HEK293 (cell line): Measurements from ENCODE around the gene RPS21.

Source experiments
- GLIS1 ChIP-seq: fragments of 450-650 bp; formaldehyde crosslinking; IDR thresholded peaks from 2 replicates; pipeline ENCODE4 v1.5.1; 2016; ENCODE audit warnings: missing biosample characterization, missing genetic modification characterization
- HOXA7 ChIP-seq: sonication (generic); formaldehyde crosslinking; IDR thresholded peaks from 2 replicates; pipeline ENCODE4 v1.8.1; 2022; ENCODE audit warnings: missing genetic modification reagents, borderline replicate concordance
- KLF1 ChIP-seq: fragments of 450-650 bp; formaldehyde crosslinking; IDR thresholded peaks from 2 replicates; pipeline ENCODE4 v1.5.1; 2016; ENCODE audit warnings: missing biosample characterization, missing genetic modification characterization
- MZF1 ChIP-seq: fragments of 450-650 bp; formaldehyde crosslinking; IDR thresholded peaks from 2 replicates; pipeline ENCODE4 v1.5.1; 2017; ENCODE audit warnings: missing biosample characterization, missing genetic modification characterization, borderline replicate concordance
- OSR2 ChIP-seq: fragments of 450-650 bp; formaldehyde crosslinking; IDR thresholded peaks from 2 replicates; pipeline ENCODE4 v1.5.1; 2016; ENCODE audit warnings: missing biosample characterization, missing genetic modification characterization
- SP3 ChIP-seq: fragments of 450-650 bp; formaldehyde crosslinking; IDR thresholded peaks from 2 replicates; pipeline ENCODE4 v1.5.1; 2016; ENCODE audit warnings: missing biosample characterization, missing genetic modification characterization
- TRIM28 ChIP-seq: IDR thresholded peaks from 2 replicates; pipeline ENCODE4 v1.6.1; 2011; ENCODE audit warnings: low read length, control low read depth, borderline replicate concordance
- YY2 ChIP-seq: fragments of 450-650 bp; formaldehyde crosslinking; IDR thresholded peaks from 2 replicates; pipeline ENCODE4 v1.5.1; 2016; ENCODE audit warnings: missing biosample characterization, missing genetic modification characterization
- ZBTB21 ChIP-seq: fragments of 450-650 bp; formaldehyde crosslinking; IDR thresholded peaks from 2 replicates; pipeline ENCODE4 v1.5.1; 2017; ENCODE audit warnings: missing biosample characterization, missing genetic modification characterization
- ZEB2 ChIP-seq: fragments of 450-650 bp; formaldehyde crosslinking; IDR thresholded peaks from 2 replicates; pipeline ENCODE4 v1.5.1; 2016; ENCODE audit warnings: missing biosample characterization, missing genetic modification characterization
- ZFP41 ChIP-seq: fragments of 450-650 bp; formaldehyde crosslinking; IDR thresholded peaks from 2 replicates; pipeline ENCODE4 v1.5.1; 2016; ENCODE audit warnings: missing biosample characterization, missing genetic modification characterization, borderline replicate concordance
- ZNF133 ChIP-seq: fragments of 450-650 bp; formaldehyde crosslinking; IDR thresholded peaks from 2 replicates; pipeline ENCODE4 v1.5.1; 2016; ENCODE audit warnings: missing biosample characterization, missing genetic modification characterization
- ZNF140 ChIP-seq: fragments of 450-650 bp; formaldehyde crosslinking; IDR thresholded peaks from 2 replicates; pipeline ENCODE4 v1.5.1; 2016; ENCODE audit warnings: missing biosample characterization, missing genetic modification characterization
- ZNF335 ChIP-seq: fragments of 450-650 bp; formaldehyde crosslinking; conservative IDR thresholded peaks from 2 replicates; pipeline ENCODE4 v1.5.1; 2016; ENCODE audit warnings: missing biosample characterization, missing genetic modification characterization
- ZNF354C ChIP-seq: fragments of 450-650 bp; formaldehyde crosslinking; IDR thresholded peaks from 2 replicates; pipeline ENCODE4 v1.5.1; 2016; ENCODE audit warnings: missing biosample characterization, missing genetic modification characterization, low read depth, borderline replicate concordance
- ZNF529 ChIP-seq: fragments of 450-650 bp; formaldehyde crosslinking; IDR thresholded peaks from 2 replicates; pipeline ENCODE4 v1.5.1; 2017; ENCODE audit warnings: missing genetic modification characterization, missing biosample characterization; ENCODE audit not compliant: insufficient replicate concordance
- ZNF561 ChIP-seq: fragments of 450-650 bp; IDR thresholded peaks from 2 replicates; pipeline ENCODE4 v1.5.1; 2018; ENCODE audit warnings: missing biosample characterization, missing genetic modification characterization, borderline replicate concordance
- ZSCAN16 ChIP-seq: fragments of 450-650 bp; formaldehyde crosslinking; IDR thresholded peaks from 2 replicates; pipeline ENCODE4 v1.5.1; 2016; ENCODE audit warnings: missing biosample characterization, missing genetic modification characterization
- ZXDB ChIP-seq: fragments of 450-650 bp; formaldehyde crosslinking; IDR thresholded peaks from 2 replicates; pipeline ENCODE4 v1.5.1; 2016; ENCODE audit warnings: missing biosample characterization, missing genetic modification characterization
- TF ChIP-seq, protein P1 (sequence below): fragments of 450-650 bp; formaldehyde crosslinking; IDR thresholded peaks from 2 replicates; pipeline ENCODE4 v1.5.1; 2016; ENCODE audit warnings: missing biosample characterization, missing genetic modification characterization
- TF ChIP-seq, protein P2 (sequence below): fragments of 450-650 bp; formaldehyde crosslinking; IDR thresholded peaks from 2 replicates; pipeline ENCODE4 v1.5.1; 2016; ENCODE audit warnings: missing biosample characterization, missing genetic modification characterization
- TF ChIP-seq, protein P3 (sequence below): fragments of 450-650 bp; formaldehyde crosslinking; IDR thresholded peaks from 2 replicates; pipeline ENCODE4 v1.5.1; 2016; ENCODE audit warnings: missing biosample characterization, missing genetic modification characterization
- TF ChIP-seq, protein P4 (sequence below): fragments of 450-650 bp; formaldehyde crosslinking; IDR thresholded peaks from 2 replicates; pipeline ENCODE4 v1.5.1; 2017; ENCODE audit warnings: missing biosample characterization, missing genetic modification characterization
- TF ChIP-seq, protein P5 (sequence below): IDR thresholded peaks from 2 replicates; pipeline ENCODE4 v1.6.1; 2011; ENCODE audit warnings: mild to moderate bottlenecking, low read depth, low read length, borderline replicate concordance
- TF ChIP-seq, protein P6 (sequence below): fragments of 450-650 bp; formaldehyde crosslinking; IDR thresholded peaks from 2 replicates; pipeline ENCODE4 v1.5.1; 2016; ENCODE audit warnings: missing biosample characterization, missing genetic modification characterization
- TF ChIP-seq, protein P7 (sequence below): fragments of 450-650 bp; formaldehyde crosslinking; IDR thresholded peaks from 2 replicates; pipeline ENCODE4 v1.5.1; 2016; ENCODE audit warnings: missing biosample characterization, missing genetic modification characterization

The RPS21 gene

DNA sequence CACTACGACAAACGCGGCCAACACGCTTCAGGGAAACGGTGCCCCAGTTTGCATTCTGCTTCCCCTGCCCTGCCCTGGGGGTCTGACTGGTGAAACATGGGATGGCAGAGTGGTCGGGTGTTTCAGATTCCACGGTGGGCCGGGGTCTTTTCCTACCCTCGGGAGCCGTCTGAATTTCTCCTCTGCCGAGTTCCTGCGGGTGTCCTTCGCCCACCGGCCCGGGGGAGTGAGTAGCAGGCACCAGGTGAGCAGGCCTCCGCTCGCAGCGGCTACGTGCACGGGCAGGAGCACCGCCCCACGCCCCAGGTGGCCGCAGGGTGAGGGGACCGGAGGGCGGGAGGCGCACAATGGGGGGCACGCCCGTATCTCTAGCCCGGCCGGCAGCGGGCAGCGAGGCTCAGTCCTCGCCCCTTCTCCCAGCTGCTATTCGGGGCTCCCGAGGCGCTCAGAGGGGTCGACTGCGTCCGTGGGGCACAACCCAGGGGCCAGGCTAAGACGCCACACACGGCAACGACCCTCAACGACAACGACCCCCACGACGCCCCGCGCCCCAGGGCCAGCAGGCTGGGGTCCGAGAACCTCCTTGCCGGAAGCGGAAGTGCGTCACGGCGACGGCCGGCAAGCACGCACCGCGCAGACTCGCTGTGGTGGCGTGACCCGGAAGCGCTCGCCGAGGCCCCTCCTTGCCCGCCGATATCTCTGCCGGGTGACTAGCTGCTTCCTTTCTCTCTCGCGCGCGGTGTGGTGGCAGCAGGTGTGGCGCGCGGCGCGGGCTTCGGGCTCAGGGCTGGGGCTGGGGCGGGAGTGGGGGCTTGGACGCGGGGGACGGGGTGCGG is at the start of gene RPS21 (continued):
- TF ChIP-seq ZFP41 (tag by site-specific recombination) (no peak), SP3 (tag by site-specific recombination) (peak; percentile 82), OSR2 (tag by site-specific recombination) (no peak), ZBTB21 (peak; percentile 92), ZNF529 (tag by site-specific recombination) (no peak), MZF1 (tag by site-specific recombination) (no peak), ZNF561 (tag by site-specific recombination) (peak; percentile 63; the same call in 1 of the 2 replicates), ZXDB (tag by site-specific recombination) (peak; percentile 61), ZSCAN16 (no peak), ZNF133 (tag by site-specific recombination) (no peak), ZNF335 (tag by site-specific recombination) (peak; percentile 60), TRIM28 (no peak), KLF1 (peak; percentile 95), HOXA7 (no peak), ZEB2 (tag by site-specific recombination) (peak; percentile 72; the same call in 1 of the 2 replicates), ZNF140 (tag by site-specific recombination) (no peak), YY2 (tag by site-specific recombination) (no peak), ZNF354C (tag by site-specific recombination) (no peak), GLIS1 (peak; percentile 93)
- TF ChIP-seq, protein P1, sequence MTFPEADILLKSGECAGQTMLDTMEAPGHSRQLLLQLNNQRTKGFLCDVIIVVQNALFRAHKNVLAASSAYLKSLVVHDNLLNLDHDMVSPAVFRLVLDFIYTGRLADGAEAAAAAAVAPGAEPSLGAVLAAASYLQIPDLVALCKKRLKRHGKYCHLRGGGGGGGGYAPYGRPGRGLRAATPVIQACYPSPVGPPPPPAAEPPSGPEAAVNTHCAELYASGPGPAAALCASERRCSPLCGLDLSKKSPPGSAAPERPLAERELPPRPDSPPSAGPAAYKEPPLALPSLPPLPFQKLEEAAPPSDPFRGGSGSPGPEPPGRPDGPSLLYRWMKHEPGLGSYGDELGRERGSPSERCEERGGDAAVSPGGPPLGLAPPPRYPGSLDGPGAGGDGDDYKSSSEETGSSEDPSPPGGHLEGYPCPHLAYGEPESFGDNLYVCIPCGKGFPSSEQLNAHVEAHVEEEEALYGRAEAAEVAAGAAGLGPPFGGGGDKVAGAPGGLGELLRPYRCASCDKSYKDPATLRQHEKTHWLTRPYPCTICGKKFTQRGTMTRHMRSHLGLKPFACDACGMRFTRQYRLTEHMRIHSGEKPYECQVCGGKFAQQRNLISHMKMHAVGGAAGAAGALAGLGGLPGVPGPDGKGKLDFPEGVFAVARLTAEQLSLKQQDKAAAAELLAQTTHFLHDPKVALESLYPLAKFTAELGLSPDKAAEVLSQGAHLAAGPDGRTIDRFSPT (tag by site-specific recombination), result peak; percentile 76
- TF ChIP-seq, protein P2, sequence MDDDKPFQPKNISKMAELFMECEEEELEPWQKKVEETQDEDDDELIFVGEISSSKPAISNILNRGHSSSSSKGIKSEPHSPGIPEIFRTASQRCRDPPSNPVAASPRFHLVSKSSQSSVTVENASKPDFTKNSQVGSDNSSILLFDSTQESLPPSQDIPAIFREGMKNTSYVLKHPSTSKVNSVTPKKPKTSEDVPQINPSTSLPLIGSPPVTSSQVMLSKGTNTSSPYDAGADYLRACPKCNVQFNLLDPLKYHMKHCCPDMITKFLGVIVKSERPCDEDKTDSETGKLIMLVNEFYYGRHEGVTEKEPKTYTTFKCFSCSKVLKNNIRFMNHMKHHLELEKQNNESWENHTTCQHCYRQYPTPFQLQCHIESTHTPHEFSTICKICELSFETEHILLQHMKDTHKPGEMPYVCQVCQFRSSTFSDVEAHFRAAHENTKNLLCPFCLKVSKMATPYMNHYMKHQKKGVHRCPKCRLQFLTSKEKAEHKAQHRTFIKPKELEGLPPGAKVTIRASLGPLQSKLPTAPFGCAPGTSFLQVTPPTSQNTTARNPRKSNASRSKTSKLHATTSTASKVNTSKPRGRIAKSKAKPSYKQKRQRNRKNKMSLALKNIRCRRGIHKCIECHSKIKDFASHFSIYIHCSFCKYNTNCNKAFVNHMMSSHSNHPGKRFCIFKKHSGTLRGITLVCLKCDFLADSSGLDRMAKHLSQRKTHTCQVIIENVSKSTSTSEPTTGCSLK (tag by site-specific recombination), result no peak
- TF ChIP-seq, protein P3, sequence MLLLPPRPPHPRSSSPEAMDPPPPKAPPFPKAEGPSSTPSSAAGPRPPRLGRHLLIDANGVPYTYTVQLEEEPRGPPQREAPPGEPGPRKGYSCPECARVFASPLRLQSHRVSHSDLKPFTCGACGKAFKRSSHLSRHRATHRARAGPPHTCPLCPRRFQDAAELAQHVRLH (tag by site-specific recombination), result peak; percentile 95
- TF ChIP-seq, protein P4, sequence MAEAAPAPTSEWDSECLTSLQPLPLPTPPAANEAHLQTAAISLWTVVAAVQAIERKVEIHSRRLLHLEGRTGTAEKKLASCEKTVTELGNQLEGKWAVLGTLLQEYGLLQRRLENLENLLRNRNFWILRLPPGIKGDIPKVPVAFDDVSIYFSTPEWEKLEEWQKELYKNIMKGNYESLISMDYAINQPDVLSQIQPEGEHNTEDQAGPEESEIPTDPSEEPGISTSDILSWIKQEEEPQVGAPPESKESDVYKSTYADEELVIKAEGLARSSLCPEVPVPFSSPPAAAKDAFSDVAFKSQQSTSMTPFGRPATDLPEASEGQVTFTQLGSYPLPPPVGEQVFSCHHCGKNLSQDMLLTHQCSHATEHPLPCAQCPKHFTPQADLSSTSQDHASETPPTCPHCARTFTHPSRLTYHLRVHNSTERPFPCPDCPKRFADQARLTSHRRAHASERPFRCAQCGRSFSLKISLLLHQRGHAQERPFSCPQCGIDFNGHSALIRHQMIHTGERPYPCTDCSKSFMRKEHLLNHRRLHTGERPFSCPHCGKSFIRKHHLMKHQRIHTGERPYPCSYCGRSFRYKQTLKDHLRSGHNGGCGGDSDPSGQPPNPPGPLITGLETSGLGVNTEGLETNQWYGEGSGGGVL, result peak; percentile 50
- TF ChIP-seq, protein P5, sequence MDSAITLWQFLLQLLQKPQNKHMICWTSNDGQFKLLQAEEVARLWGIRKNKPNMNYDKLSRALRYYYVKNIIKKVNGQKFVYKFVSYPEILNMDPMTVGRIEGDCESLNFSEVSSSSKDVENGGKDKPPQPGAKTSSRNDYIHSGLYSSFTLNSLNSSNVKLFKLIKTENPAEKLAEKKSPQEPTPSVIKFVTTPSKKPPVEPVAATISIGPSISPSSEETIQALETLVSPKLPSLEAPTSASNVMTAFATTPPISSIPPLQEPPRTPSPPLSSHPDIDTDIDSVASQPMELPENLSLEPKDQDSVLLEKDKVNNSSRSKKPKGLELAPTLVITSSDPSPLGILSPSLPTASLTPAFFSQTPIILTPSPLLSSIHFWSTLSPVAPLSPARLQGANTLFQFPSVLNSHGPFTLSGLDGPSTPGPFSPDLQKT, result no peak
- TF ChIP-seq, protein P6, sequence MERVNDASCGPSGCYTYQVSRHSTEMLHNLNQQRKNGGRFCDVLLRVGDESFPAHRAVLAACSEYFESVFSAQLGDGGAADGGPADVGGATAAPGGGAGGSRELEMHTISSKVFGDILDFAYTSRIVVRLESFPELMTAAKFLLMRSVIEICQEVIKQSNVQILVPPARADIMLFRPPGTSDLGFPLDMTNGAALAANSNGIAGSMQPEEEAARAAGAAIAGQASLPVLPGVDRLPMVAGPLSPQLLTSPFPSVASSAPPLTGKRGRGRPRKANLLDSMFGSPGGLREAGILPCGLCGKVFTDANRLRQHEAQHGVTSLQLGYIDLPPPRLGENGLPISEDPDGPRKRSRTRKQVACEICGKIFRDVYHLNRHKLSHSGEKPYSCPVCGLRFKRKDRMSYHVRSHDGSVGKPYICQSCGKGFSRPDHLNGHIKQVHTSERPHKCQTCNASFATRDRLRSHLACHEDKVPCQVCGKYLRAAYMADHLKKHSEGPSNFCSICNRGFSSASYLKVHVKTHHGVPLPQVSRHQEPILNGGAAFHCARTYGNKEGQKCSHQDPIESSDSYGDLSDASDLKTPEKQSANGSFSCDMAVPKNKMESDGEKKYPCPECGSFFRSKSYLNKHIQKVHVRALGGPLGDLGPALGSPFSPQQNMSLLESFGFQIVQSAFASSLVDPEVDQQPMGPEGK (tag by site-specific recombination), result peak; percentile 94
- TF ChIP-seq, protein P7, sequence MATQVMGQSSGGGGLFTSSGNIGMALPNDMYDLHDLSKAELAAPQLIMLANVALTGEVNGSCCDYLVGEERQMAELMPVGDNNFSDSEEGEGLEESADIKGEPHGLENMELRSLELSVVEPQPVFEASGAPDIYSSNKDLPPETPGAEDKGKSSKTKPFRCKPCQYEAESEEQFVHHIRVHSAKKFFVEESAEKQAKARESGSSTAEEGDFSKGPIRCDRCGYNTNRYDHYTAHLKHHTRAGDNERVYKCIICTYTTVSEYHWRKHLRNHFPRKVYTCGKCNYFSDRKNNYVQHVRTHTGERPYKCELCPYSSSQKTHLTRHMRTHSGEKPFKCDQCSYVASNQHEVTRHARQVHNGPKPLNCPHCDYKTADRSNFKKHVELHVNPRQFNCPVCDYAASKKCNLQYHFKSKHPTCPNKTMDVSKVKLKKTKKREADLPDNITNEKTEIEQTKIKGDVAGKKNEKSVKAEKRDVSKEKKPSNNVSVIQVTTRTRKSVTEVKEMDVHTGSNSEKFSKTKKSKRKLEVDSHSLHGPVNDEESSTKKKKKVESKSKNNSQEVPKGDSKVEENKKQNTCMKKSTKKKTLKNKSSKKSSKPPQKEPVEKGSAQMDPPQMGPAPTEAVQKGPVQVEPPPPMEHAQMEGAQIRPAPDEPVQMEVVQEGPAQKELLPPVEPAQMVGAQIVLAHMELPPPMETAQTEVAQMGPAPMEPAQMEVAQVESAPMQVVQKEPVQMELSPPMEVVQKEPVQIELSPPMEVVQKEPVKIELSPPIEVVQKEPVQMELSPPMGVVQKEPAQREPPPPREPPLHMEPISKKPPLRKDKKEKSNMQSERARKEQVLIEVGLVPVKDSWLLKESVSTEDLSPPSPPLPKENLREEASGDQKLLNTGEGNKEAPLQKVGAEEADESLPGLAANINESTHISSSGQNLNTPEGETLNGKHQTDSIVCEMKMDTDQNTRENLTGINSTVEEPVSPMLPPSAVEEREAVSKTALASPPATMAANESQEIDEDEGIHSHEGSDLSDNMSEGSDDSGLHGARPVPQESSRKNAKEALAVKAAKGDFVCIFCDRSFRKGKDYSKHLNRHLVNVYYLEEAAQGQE (tag by site-specific recombination), result 0 out of 2 replicates have a peak, but pooled peaks have one; percentile 13
